ENCODE measurements around the gene GRPEL1.

GRCh38 chr4:7086384-7086783 lies 18.5 kb upstream of the GRPEL1 start:
- TF ChIP-seq TCF12 (IDR thresholded peaks at IDR 0.05; ENCODE audit: low read depth) = no peak
- no peak for TF ChIP-seq MAX (IDR thresholded peaks at IDR 0.05)
- no peak for TF ChIP-seq FOXM1 (IDR thresholded peaks at IDR 0.05; ENCODE audit: borderline replicate concordance, low read depth)
- TF ChIP-seq EP300 (IDR thresholded peaks at IDR 0.05; ENCODE audit: borderline replicate concordance) = no peak
- TF ChIP-seq REST (IDR thresholded peaks at IDR 0.05; ENCODE audit: low read depth) = no peak
- no peak for TF ChIP-seq TAF1 (IDR thresholded peaks at IDR 0.05; ENCODE audit: low read depth)
- TF ChIP-seq NFIC (IDR thresholded peaks at IDR 0.05) = no peak
- no peak for TF ChIP-seq CEBPB (IDR thresholded peaks at IDR 0.05)
- TF ChIP-seq USF1 (IDR thresholded peaks at IDR 0.05) = no peak

Data from Ishikawa (cell line).